ENCODE measurements around the gene SLC25A22. TPM values are rescaled to one million over a fixed set of nuclear protein-coding genes. Genes with fewer than 3 reads are reported as not detected.

SLC25A22 gene
- total and polyA plus RNA-seq, 9 of the 15 experiments (the other 6 are each of a cell fraction or from before 2014, with no cell fraction given) = 0.41 to 55.4 (median 11.4) TPM

GRCh38 chr11:765025-765801, 32.9 kb downstream of the SLC25A22 start (continued):
- no peak for TF ChIP-seq SRSF3 (IDR thresholded peaks at IDR 0.05; ENCODE audit: insufficient read depth, low read length)
- TF ChIP-seq ZNF143 (CRISPR knock-in tag; IDR thresholded peaks at IDR 0.05) = no peak
- TF ChIP-seq DDX20 (tag; IDR thresholded peaks at IDR 0.05; ENCODE audit: low read depth) = no peak
- TF ChIP-seq THRA (IDR thresholded peaks at IDR 0.05) = no peak
- TF ChIP-seq ZNF324 (CRISPR knock-in tag; IDR thresholded peaks at IDR 0.05) = peak; percentile 27; the same call in 1 of the 2 replicates

- intact Hi-C loops (cut with micrococcal nuclease) (no loop called here), in situ Hi-C loops (cut with MboI) (no loop called here)
- ChIA-PET POLR2A (interaction anchor here (0.8 to 10.4 kb wide), 7 partner anchors 10 to 282 kb away, joined by 3 to 88 read pairs (median 3); partner anchors contain the start of gene TALDO1), CTCF (ENCODE audit: low intra/inter-chr PET ratio) (interaction anchor here (1.5 kb wide), 1 partner anchor 37 kb away, joined by 8 read pairs; no protein-coding TSS in a partner anchor)
- no TSS peak for BruUV-seq (replicated peaks)
- Histone ChIP-seq H3K27ac (ENCODE audit: extremely low read depth, low read depth, low read length) (no peak overlapping the region), H2AFZ (ENCODE audit: low read depth, low read length) (no peak overlapping the region), H3K9me1 (ENCODE audit: control insufficient read depth, insufficient read depth, low read length) (peaks cover 6% of the 10 kb centered on the region), H3K9ac (ENCODE audit: insufficient read depth in 1 of 2, low read depth in 2 of 2, low read length in 2 of 2) (no peak overlapping the region; a peak in 1 of 4 replicates), H3K79me2 (ENCODE audit: control insufficient read depth, insufficient read depth, low read length) (peaks cover 3% of the 10 kb centered on the region; the same call in 1 of the 3 replicates), H3K4me2 (ENCODE audit: insufficient read depth, low read length) (no peak overlapping the region), H4K20me1 (replicated peaks; ENCODE audit: control insufficient read depth, insufficient read depth, low read length) (peaks cover 36% of the 10 kb centered on the region), H3K36me3 (ENCODE audit: control insufficient read depth, insufficient read depth, low read length) (peaks cover 82% of the 10 kb centered on the region), H3K27me3 (ENCODE audit: control insufficient read depth in 2 of 2, insufficient read depth in 2 of 2, low read length in 2 of 2) (no peaks in the 10 kb centered on the region), H3K9me3 (replicated peaks; ENCODE audit: control insufficient read depth, insufficient read depth, low read depth, low read length) (no peaks in the 10 kb centered on the region), H3K4me1 (replicated peaks in 1 of 2; ENCODE audit: control insufficient read depth in 2 of 2, insufficient read depth in 2 of 2, low read length in 2 of 2) (peaks cover 8 to 35% of the 10 kb centered on the region in 2 experiments; a peak in 4 of 5 replicates), H3K4me3 (no peak overlapping the region)
- ATAC-seq (peak; percentile 6), FAIRE-seq (peak; percentile 62), DNase-seq (ENCODE audit: extremely low read depth in 1 of 4, low spot score in 3 of 4) (no peak)
- WGBS (ENCODE audit: insufficient coverage, low coverage, missing lambda C conversion rate) = 82% methylated on average over 18 of the region's 18 CpGs
- TF ChIP-seq MTF1 (CRISPR knock-in tag; IDR thresholded peaks at IDR 0.05; ENCODE audit: borderline replicate concordance) (no peak), GTF2A2 (tag; IDR thresholded peaks at IDR 0.05) (no peak), CHD2 (IDR thresholded peaks at IDR 0.05; ENCODE audit: low read depth, low read length) (0 out of 2 replicates have a peak, but pooled peaks have one; percentile 47), POLR2B (IDR thresholded peaks at IDR 0.05; ENCODE audit: low read depth, partially characterized antibody) (peak; percentile 60), KDM4B (IDR thresholded peaks at IDR 0.05; ENCODE audit: borderline replicate concordance in 2 of 2, low read depth in 1 of 2) (no peak), SP1 (CRISPR knock-in tag; IDR thresholded peaks at IDR 0.05) (no peak), ZC3H4 (CRISPR knock-in tag; IDR thresholded peaks at IDR 0.05; ENCODE audit: borderline replicate concordance) (no peak), RBFOX2 (IDR thresholded peaks at IDR 0.05; ENCODE audit: low read depth, low read length) (peak; percentile 43), NCOR1 (IDR thresholded peaks at IDR 0.05) (no peak), MYNN (IDR thresholded peaks at IDR 0.05) (peak; percentile 69), MYNN (CRISPR knock-in tag; IDR thresholded peaks at IDR 0.05) (no peak), ZNF133 (CRISPR knock-in tag; IDR thresholded peaks at IDR 0.05) (no peak), ZNF740 (CRISPR knock-in tag; IDR thresholded peaks at IDR 0.05) (no peak), ZNF740 (tag; IDR thresholded peaks at IDR 0.05) (no peak)
Measured at GRCh38 chr11:764322-765024, 33.6 kb downstream of the SLC25A22 start.

Measured in K562 (cell line).